NCI-H1092 treated with DMSO at 0.1 percent for 48 hours (cell line): ENCODE data around the gene SSBP4.
"Not testable (repeated sequence)": the region's sequence is repeated elsewhere in the genome, so short reads cannot be mapped to it uniquely, and the experiment has no call there.

Experiments used
- DNase-seq: peaks from one replicate; lab custom pipeline; 2025; lab: John Stamatoyannopoulos, UW

SSBP4 gene

DNA sequence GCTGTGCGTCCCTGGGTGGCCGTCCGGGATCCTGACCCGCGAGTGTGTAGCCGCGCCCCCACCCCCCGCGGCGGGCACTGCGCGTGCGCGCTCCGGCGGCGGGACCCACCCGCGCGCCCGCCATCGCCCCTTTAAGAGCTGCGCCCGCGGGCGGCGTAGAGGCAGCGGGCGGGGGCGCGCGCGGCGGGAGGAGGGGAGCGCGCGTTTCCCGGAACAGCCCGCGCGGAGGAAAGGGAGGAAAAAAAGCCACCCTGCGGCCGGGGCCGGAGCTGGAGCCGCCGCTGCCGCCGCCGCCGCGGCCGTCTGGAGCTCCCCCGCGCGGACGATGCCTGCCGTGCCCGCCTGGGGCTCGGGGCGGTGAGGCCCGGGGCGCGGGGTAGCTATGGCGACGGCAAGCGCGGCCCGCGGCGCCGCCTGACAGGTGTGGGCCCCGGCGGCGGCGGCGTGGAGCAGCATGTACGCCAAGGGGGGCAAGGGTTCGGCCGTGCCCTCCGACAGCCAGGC is at the start of gene SSBP4:
Gene SSBP4, plus strand, starts transcription at position 204 of the 504 bp plus-strand sequence. Its CDS starts 251 bp downstream, at position 455.
- DNase-seq, result peak; percentile 73

DNA sequence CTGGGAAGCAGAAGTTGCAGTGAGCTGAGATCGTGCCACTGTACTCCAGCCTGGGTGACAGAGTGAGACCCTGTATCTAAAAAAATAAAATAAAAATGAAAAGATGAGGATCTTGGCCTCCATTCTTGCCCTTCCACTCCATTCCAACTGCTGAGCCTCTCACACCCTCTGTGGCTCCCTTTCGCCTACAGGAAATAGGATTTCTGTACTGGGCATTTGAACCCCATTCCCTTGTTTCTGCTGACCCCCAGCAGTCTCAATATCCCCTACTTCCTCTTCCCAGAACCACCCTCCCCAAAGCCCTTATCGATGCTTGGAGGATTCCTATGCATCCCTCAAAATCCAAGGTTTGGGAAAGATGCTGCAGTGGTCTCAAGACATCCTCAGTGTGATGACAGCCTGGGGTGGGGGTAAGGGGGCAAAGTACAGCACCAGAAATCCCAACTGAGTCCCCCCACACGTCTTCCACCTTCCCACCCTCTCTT is 45.7 kb upstream of the SSBP4 start:
- no peak for DNase-seq

DNA sequence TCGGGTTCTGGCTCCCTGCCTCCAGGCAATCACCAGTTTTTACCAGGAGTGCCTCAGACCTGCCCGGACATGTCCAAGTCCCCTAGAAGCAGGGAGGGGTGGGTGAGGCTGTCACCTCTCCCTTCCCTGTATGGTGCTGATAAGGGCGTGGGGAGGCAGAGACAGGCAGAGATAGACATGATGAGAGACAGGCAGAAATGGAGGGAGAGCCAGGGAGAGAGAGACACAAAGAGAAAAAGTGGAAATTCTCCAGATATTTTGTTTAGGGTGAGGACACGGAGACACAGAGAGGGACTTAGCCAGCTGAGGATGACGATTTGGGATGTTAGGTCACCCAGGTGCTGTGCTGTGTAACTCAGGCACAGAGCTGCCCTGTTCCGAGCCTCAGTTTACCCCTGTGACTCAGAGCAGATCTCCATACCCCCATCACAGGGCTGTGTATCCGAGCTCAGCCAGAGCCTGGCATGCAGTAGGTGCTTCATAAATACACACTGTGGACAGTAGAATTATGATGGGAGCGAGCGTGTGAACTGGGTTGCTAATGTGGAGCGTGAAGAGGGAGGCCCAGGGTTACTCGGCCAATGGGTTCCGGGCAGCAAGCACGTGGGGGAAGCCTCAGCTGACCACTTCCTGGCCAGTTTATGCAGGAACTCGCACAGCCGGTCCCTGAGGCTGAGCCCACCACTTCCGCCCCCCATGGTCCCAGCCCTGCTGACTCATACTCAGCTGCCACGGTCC is 45.1 kb upstream of the SSBP4 start:
- DNase-seq, result no peak

DNA sequence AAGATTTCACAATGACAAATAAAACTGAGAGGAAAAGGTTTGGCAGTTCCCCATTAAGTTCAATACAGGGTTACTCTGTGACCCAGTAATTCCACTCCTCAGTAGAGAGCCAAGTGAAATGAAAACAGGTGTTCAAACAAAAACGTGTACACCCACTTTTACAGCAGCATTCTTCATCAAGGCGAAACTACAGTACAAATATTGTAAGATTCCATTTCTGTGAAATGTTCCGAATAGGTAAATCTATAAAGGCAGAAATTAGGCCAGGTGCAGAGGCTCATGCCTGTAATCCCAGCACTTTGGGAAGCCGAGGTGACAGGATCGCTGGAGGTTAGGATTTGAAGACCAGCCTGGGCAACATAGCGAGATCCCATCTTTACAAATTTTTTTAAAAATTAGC is 42.2 kb upstream of the SSBP4 start:
- DNase-seq, result peak; percentile 35

DNA sequence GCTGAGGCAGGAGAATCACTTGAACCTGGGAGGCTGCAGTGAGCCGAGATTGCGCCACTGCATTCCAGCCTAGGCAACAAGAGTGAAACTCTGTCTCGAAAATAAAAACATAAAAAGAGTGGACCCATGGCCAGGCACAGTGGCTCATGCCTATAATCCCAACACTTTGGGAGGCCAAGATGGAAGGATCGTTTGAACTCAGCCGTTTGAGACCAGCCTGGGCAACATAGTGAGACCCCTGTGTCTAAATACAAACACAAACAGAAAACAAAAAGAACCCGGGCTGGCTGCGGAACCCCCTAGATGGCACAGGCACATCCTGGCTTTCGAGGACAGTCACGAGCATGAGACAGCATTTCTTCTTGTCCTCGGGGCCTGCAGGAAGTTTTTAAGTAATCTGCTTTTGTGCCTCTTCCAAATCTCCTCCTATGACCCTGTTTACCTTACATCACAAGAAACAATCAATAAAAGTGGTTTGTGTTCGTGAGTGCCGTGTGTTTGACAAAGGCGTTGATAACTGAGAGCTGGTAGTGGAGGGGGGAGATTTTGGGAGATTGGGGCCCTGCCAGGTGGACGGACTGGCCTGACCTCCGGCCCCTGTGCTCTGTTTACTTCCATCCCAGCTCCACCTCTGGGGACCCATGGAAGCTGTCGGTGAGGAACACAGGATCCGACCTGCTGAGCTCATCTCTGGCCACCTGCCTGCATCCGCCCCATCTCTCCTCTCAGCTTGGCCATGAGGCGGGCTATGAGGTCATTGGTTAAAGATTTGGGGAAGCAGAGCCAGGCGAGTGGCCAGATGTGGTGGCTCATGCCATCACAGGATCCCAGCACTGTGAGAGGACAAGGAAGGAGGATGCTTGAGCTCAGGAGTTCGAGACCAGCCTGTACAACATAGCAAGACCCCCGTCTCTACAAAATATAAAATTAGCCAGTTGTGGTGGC is 39.1 kb upstream of the SSBP4 start:
- DNase-seq, result no peak

DNA sequence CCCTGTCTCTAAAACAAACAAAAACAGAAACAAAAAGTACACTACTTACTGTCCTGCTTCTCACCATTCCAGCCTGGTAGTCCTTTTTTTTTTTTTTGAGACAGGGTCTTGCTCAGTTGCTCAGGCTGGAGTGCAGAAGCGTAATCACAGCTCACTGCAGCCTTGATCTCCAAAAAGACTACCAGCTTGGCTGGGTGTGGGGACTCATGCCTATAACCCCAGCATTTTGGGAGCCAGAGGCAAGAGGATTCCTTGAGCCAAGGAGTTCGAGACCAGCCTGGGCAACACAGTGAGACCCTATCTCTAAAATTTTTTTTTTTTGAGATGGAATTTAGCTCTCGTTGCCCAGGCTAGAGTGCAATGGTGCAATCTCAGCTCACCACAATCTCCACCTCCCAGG is 38.4 kb upstream of the SSBP4 start:
- DNase-seq, result no peak

DNA sequence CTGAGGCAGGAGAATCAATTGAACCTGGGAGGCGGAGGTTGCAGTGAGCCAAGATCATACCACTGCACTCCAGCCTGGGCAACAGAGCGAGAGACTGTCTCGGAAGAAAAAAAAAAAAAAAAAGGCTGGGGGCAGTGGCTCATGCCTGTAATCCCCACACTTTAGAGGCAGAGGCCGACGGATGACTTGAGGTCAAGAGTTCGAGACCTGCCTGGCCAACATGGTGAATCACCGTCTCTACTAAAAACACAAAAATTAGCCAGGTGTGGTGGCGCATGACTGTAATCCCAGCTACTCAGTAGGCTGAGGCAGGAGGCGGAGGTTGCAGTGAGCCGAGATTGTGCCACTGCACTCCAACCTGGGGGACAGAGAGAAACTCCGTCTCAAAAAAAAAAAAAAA is 35.6 kb upstream of the SSBP4 start:
- not testable (repeated sequence) for DNase-seq

DNA sequence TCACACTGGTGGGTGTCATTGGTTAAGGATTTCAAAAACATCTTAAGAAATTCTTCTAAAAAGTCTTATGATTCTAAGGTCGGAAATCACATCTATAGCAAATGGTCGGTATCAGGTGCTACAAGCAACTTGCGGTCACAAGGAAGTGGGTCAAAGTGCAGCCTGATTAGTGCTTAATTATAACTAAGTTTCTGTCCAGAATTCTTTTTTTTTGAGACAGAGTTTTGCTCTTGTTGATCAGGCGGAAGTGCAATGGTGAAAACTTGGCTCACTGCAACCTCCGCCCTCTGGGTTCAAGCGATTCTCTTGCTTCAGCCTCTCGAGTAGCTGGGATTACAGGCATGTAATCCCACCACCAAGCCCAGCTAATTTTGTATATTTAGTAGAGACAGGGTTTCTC is 34.4 kb upstream of the SSBP4 start:
- DNase-seq, result no peak

DNA sequence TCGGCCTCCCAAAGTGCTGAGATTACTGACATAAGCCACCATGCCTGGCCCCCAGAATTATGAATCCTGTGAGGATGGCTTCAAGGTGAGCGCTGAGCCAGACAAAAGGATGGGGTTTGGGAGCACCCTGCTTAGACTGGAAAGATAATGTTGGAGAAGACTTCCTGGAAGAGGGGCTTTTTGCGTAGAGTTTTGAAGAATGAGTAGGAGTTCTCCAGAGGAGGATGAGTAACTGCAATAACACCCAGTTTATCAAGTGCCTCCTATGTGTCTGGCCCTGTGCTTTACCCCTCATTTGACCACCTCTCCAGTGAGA is 33.9 kb upstream of the SSBP4 start:
- no peak for DNase-seq

DNA sequence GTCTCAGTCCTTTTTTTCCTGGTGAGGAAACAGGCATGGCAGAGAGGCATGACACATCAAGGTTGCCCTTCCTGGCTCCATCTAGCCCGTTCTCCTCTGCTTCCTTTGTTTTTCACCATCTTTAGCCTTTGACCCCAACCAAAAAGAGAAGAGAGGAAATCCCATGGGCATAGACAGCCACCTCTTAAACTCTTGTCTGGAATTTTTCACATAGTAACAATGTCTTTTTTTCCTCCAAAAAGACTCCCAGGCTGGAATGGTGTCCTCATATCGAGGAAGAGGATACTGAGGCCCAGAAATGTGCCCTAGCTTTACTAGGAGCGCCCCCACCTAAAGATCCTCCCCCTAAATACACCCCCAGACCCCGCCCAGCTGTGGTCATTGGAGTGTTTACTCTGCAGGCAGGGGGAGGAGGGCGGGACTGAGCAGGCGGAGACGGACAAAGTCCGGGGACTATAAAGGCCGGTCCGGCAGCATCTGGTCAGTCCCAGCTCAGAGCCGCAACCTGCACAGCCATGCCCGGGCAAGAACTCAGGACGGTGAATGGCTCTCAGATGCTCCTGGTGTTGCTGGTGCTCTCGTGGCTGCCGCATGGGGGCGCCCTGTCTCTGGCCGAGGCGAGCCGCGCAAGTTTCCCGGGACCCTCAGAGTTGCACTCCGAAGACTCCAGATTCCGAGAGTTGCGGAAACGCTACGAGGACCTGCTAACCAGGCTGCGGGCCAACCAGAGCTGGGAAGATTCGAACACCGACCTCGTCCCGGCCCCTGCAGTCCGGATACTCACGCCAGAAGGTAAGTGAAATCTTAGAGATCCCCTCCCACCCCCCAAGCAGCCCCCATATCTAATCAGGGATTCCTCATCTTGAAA is 33.3 kb upstream of the SSBP4 start, which contains the start of gene GDF15:
Gene GDF15, plus strand, starts transcription at position 484 of the 868 bp plus-strand sequence. Its CDS starts 32 bp downstream, at position 516.
- DNase-seq, result no peak

DNA sequence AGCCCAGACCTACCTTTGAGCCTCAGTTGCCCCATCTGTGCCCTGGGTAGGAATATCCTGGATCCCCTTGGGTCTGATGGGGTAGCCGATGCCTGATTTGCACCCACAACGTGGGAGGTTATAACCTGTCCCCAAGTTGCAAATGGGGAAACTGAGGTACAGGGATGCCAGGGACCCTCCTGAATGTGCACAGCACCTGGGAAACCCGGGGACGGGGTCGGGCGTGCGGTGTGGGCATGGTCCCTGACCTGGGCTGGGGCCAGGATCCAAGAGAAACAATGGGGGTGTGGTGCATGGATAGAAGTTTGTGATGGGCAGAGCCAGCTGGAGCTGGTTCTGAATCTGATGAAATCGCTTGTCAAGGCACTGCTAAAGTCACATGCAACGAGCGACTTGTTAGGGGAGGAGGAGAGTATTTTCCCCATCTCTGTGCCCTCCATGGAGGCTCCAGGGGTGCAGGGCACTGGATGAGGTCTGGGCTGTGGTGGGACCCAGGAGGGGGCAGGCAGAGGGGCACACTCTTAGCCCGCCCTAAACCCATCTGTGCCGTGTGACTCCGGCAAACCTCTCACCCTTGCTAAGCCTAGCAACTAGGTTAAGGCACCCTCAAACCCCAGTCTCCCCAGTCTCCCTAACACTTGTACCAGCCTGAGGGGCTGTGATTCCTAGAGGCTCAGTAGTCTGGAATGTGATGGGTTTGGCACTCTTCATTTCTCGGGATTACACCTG is 32.5 kb upstream of the SSBP4 start:
- DNase-seq, result no peak

DNA sequence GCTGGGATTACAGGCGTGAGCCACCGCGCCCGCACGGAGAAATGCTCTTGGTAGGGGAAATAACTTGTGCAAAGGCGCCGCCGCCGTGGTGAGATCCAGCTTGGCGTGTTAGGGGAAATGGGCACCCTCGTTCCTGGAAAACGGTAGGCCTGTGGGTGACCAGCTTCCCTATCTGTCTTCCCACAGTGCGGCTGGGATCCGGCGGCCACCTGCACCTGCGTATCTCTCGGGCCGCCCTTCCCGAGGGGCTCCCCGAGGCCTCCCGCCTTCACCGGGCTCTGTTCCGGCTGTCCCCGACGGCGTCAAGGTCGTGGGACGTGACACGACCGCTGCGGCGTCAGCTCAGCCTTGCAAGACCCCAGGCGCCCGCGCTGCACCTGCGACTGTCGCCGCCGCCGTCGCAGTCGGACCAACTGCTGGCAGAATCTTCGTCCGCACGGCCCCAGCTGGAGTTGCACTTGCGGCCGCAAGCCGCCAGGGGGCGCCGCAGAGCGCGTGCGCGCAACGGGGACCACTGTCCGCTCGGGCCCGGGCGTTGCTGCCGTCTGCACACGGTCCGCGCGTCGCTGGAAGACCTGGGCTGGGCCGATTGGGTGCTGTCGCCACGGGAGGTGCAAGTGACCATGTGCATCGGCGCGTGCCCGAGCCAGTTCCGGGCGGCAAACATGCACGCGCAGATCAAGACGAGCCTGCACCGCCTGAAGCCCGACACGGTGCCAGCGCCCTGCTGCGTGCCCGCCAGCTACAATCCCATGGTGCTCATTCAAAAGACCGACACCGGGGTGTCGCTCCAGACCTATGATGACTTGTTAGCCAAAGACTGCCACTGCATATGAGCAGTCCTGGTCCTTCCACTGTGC is 30.9 kb upstream of the SSBP4 start:
- DNase-seq, result peak; percentile 80

DNA sequence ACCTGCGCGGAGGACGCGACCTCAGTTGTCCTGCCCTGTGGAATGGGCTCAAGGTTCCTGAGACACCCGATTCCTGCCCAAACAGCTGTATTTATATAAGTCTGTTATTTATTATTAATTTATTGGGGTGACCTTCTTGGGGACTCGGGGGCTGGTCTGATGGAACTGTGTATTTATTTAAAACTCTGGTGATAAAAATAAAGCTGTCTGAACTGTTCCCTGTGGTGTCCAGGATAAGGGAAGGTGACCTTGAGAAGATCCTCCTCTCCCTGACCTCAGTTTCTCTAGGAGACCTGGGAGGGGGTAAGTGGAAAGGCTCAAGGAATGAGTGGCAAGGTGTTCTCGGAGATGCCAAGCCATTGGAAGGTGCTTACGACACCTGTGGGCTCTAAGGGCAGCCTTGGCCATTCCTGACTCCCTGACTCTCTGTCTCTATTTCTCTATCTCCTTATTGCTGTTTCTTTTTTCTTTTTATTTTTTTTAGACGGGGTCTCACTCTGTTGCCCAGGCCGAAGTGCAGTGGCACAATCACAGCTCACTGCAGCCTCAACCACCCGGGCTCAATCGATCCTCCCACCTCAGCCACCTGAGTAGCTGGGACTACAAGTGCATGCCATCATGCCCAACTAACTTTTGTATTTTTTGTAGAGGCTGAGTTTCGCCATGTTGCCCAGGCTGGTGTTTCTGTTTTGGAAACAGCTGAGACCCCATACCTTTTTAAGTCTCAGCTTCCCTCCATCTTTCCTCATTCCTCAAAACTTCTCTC is 30.1 kb upstream of the SSBP4 start:
- no peak for DNase-seq

DNA sequence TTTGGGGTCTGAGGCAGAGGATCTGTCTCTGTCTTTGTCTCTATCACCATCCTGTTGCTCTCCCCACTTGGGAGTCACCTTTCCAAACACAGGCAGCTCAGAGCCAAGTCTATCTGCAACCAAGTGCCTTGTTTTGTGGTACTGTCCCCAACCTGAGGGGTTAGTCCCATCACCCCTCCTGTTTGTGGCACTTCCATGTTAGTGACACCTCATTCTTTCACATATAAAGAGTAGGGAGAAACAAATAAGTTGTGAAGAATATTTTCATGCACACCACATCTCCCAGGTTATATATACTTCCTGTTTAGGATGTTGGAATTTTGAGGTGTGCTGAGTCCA is 29.5 kb upstream of the SSBP4 start:
- no peak for DNase-seq

DNA sequence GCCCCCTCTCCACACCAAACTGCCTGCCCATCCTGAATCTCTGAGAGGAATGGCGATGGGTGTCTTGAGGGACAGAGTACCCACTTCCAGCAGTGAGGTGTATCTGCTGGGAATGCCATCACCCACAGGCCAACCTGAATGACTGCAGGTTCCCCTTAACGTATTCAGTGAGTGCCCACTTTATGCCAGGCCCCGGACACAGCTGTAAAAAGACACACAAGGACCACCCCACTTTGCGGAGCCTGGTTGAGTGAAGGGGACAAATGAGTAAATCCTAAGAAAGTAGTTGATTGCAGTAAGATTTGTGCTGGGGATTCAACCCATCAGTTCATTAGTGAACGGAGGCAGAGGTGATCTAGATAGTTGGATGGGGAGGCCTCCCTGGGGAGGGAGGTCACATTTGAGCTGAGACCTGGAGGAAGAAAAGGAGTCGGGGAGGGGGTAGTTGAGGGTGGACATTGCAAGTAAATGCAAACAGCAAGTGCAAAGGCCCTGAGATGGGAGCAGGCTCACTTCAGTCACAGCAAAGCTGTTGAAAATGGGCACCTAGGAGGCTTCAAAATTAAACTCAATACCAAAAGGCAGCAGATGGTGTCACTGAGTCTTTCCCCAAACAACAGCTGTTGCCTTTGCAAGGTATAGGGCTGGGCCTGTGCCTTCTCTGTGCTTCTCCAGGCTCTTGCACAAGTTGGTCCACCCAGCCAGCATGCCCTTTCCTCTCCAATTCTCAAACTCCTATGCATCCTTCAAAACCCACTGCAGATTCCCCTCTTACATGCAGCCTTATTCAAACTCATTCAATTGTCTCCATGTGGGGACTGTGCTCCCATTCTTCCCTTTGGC is 28.9 kb upstream of the SSBP4 start:
- no peak for DNase-seq

DNA sequence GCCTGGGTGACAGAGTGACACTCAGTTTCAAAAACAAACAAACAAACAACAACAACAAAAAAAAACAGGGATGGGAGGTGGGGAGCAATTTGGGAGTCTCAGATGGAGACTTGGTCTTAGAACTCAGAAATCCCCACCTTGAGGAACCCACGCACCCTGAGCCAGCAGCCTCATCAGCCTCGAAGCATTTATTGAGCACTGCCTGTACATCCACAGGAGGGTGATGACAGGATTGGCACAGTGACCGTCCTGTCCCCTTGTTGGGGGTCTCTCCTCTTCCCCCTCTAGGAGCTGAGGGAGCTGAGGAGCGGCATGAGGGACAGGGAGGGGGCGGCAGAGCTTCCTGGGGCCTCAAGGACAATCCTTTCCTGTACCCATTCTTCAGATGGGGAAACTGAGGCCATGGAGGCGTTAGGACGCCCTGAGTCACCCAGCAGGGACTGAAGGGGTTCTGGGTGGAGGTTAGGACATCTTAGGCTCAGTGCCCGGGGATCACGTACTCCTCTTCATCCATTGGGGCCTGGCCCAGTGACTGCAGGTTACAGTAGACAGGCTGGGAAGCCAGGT is 27.6 kb upstream of the SSBP4 start:
- DNase-seq, result no peak

DNA sequence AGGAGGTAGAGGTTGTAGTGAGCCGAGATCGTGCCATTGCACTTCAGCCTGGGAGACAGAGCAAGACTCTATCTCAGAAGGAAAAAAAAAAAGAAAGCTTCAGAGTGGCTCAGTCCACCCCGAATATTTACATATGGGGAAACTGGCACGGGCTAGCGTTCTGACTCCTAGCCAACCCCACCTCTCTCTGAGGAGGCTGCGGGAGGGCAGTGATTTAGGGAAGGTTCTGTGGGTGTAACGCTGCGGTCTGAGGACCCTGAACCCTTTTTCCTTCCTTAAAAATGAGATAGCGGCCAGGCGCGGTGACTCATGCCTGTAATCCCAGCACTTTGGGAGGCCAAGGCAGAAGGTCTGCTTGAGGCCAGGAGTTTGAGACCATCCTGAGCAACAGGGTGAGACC is 26.8 kb upstream of the SSBP4 start:
- no peak for DNase-seq

DNA sequence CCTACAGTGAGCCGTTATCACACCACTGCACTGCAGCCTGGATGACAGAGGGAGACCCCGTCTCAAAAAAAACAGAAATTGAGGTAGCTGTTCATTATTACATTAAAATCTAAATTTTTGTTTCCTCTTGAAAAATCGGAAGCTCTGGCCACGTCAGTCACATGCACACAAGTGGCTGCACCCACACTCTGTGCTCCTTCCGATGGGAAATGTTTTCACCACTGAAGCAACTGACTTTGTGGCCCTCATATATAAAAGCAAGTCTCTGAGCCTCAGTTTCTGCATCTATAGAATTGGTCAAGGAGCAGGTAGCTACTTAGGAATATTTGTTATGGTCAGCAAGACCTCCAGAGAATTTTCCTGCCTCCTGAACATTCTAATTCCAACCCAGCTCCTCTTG is 26.3 kb upstream of the SSBP4 start:
- no peak for DNase-seq
